ENCODE data around the gene GUCY1A2.

- TF ChIP-seq TAF1 (IDR thresholded peaks at IDR 0.05; ENCODE audit: borderline replicate concordance, low read depth, low read length) (no peak), POLR2A (IDR thresholded peaks at IDR 0.05; ENCODE audit: low read depth, low read length) (no peak), POLR2AphosphoS5 (IDR thresholded peaks at IDR 0.05; ENCODE audit: low read depth, low read length) (no peak)
Measured at GRCh38 chr11:106914409-106914808, 103.9 kb downstream of the GUCY1A2 start.
